ENCODE data around the gene NOL11.

NOL11 gene

GRCh38 chr17:67733449-67733848, 15.7 kb downstream of the NOL11 start:
- Histone ChIP-seq H3K36me3 (peaks cover 42% of the 10 kb centered on the region), H3K4me3 (ENCODE audit: low read depth in 1 of 2, low read length in 1 of 2) (no peak overlapping the region), H3K9me3 (no peaks in the 10 kb centered on the region), H3K4me1 (ENCODE audit: control insufficient read depth in 1 of 2, insufficient read depth in 1 of 2, low read depth in 1 of 2, low read length in 1 of 2) (no peaks in the 10 kb centered on the region), H3K27me3 (no peaks in the 10 kb centered on the region), H3K27ac (no peak overlapping the region)
- TF ChIP-seq CTCF (IDR thresholded peaks at IDR 0.05): no peak

- no peak overlapping the region for H3K27ac ChIP-seq
- H3K27me3 ChIP-seq: no peaks in the 10 kb centered on the region
- H3K4me1 ChIP-seq (ENCODE audit: control insufficient read depth in 1 of 2, insufficient read depth in 1 of 2, low read depth in 1 of 2, low read length in 1 of 2): no peaks in the 10 kb centered on the region
- peaks cover 70% of the 10 kb centered on the region for H3K36me3 ChIP-seq
- no peak for TF ChIP-seq CTCF (IDR thresholded peaks at IDR 0.05)
- no peak overlapping the region for H3K4me3 ChIP-seq (ENCODE audit: low read depth in 1 of 2, low read length in 1 of 2)
- H3K9me3 ChIP-seq: no peaks in the 10 kb centered on the region
Measured at GRCh38 chr17:67737145-67737544, 19.4 kb downstream of the NOL11 start.

GRCh38 chr17:67742025-67742424, 24.3 kb downstream of the NOL11 start:
- H3K9me3 ChIP-seq: no peaks in the 10 kb centered on the region
- TF ChIP-seq CTCF (IDR thresholded peaks at IDR 0.05): no peak
- no peak overlapping the region for H3K4me3 ChIP-seq (ENCODE audit: low read depth in 1 of 2, low read length in 1 of 2)
- peaks cover 83% of the 10 kb centered on the region for H3K36me3 ChIP-seq
- H3K27ac ChIP-seq: no peak overlapping the region
- H3K4me1 ChIP-seq (ENCODE audit: control insufficient read depth in 1 of 2, insufficient read depth in 1 of 2, low read depth in 1 of 2, low read length in 1 of 2): no peaks in the 10 kb centered on the region
- no peaks in the 10 kb centered on the region for H3K27me3 ChIP-seq

GRCh38 chr17:67746704-67747571, 29.2 kb downstream of the NOL11 start:
- Histone ChIP-seq H3K27ac (no peak overlapping the region), H3K36me3 (peaks cover 65% of the 10 kb centered on the region), H3K9me3 (no peaks in the 10 kb centered on the region), H3K4me1 (ENCODE audit: control insufficient read depth in 1 of 2, insufficient read depth in 1 of 2, low read depth in 1 of 2, low read length in 1 of 2) (no peaks in the 10 kb centered on the region), H3K4me3 (ENCODE audit: low read depth in 1 of 2, low read length in 1 of 2) (no peak overlapping the region), H3K27me3 (no peaks in the 10 kb centered on the region)
- TF ChIP-seq CTCF (IDR thresholded peaks at IDR 0.05): no peak

- Histone ChIP-seq H3K4me3 (ENCODE audit: low read depth in 1 of 2, low read length in 1 of 2) (no peak overlapping the region), H3K27ac (no peak overlapping the region), H3K4me1 (ENCODE audit: control insufficient read depth in 1 of 2, insufficient read depth in 1 of 2, low read depth in 1 of 2, low read length in 1 of 2) (no peaks in the 10 kb centered on the region), H3K9me3 (no peaks in the 10 kb centered on the region), H3K36me3 (peaks cover 58% of the 10 kb centered on the region), H3K27me3 (no peaks in the 10 kb centered on the region)
- no peak for TF ChIP-seq CTCF (IDR thresholded peaks at IDR 0.05)
Measured at GRCh38 chr17:67747681-67748235, 30.0 kb downstream of the NOL11 start.

Data from neutrophil (primary cell).